Stimulated activated CD4-positive, alpha-beta T cell treated with anti-CD3 and anti-CD28 coated beads, Interleukin-12 subunit alpha, Interleukin-12 subunit beta, amount 100 ng/mL, for 48 hours (primary cell): Measurements from ENCODE around the gene PTCD2.

Source experiments
- DNase-seq, 3 donors: peaks; one replicate each; pipeline ENCODE4 v3.0.0-alpha.2; 2020; ENCODE audit warnings: low read depth in 2 of 3, low spot score in 1 of 3

Gene PTCD2, protein sequence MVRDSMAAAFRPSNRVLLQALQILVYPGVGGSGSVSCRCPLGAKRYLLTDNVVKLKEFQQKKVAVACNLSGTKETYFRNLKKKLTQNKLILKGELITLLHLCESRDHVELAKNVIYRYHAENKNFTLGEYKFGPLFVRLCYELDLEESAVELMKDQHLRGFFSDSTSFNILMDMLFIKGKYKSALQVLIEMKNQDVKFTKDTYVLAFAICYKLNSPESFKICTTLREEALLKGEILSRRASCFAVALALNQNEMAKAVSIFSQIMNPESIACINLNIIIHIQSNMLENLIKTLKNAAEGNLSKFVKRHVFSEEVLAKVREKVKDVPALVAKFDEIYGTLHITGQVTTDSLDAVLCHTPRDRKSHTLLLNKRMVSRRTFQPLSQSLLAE

DNA sequence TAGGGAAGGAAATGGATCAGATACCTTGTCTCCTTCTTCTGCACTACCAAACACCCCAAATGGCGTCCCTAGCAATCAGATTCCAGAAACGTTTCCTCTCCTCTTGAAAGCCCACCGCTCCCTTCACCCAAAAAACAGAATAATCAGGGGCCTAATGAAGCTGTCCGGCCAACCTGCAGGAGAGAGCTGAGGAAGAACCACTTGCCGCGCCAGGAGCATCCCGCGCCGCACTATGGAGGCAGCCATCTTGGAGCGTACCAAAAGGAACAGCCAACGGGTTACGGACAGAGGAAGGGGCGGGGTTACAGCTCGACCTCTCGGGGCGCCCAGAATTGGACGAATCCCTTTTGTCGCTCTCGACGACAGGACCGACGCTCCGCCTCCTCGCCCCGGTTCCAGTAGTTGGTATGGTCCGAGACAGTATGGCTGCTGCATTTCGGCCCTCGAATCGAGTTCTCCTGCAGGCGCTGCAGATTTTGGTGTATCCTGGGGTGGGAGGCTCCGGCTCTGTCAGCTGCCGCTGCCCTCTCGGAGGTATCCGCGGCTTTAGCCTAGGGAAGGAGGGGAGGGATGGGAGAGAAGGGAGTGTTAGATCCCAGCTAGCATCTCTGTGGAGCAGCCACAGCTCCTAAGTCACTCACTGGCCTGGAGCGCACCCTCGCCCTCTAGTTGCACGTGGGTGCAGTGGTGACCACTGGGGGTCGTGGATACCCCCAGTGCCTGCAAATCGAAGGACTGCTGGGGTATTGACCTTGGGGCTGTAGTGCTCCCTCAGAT lies at the start of gene PTCD2, which contains the start of gene MRPS27:
PTCD2 (plus strand) TSS at position 398 of the 777 bp plus-strand sequence; CDS start at position 408, 10 bp downstream.
MRPS27 (minus strand) TSS at position 265 of the 777 bp plus-strand sequence; CDS start at position 246, 19 bp downstream.
- DNase-seq, result peak; percentile 90 to 92 (median 92)

GRCh38 chr5:72271702-72272101 lies 48.5 kb upstream of the PTCD2 start:
- DNase-seq, result no peak

- DNase-seq, result no peak
Observed at GRCh38 chr5:72272398-72272797, 47.8 kb upstream of the PTCD2 start.

- no peak for DNase-seq
Observed at GRCh38 chr5:72273547-72273946, 46.6 kb upstream of the PTCD2 start.

- DNase-seq, result no peak
Observed at GRCh38 chr5:72276219-72276752, 43.9 kb upstream of the PTCD2 start.

GRCh38 chr5:72280581-72281069 lies 39.5 kb upstream of the PTCD2 start:
- DNase-seq, result no peak

- no peak for DNase-seq
Observed at GRCh38 chr5:72281430-72281763, 38.8 kb upstream of the PTCD2 start.

GRCh38 chr5:72281764-72282499 lies 38.2 kb upstream of the PTCD2 start:
- DNase-seq, result no peak

GRCh38 chr5:72282878-72283277 lies 37.3 kb upstream of the PTCD2 start:
- DNase-seq, result no peak

GRCh38 chr5:72283358-72283757 lies 36.8 kb upstream of the PTCD2 start:
- no peak for DNase-seq

- no peak for DNase-seq
Observed at GRCh38 chr5:72284559-72285423, 35.4 kb upstream of the PTCD2 start.

DNA sequence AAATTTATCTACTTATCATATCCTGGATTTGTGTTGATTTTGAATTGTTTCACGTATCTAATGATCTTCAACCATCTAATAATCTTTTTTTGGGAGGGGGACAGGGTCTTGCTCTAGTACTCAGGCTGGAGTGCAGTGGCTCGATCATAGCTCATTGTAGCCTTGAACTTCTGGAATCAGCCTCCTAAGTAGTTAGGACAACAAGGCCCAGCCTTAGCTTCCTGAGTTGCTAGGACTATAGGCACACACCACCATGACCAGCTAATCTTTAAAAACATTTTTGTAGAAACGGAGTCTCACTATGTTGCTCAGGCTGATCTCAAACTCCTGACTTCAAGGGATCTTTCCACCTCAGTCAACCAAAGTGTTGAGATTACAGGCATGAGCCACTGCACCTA lies 34.8 kb upstream of the PTCD2 start:
- no peak for DNase-seq

GRCh38 chr5:72286798-72287197 lies 33.4 kb upstream of the PTCD2 start:
- no peak for DNase-seq

DNA sequence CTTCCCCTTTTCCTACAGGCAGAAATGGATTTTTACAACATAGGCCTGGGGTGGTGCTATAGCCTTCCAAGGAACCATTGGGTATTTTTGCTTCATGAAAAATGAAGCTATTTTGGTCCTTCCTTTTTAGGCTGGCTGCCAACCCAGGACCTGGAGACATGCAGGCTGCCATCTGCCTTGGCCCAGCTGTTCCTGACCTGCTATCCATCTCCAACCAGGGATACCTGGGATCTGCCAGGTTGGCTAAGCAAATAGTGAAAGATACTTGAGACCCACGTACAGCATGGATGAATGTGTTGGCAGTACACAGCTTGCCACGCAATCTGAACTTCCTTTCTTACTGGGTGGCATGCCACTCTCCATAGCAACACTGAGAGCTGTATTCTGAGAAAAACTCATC lies 31.2 kb upstream of the PTCD2 start:
- no peak for DNase-seq

DNA sequence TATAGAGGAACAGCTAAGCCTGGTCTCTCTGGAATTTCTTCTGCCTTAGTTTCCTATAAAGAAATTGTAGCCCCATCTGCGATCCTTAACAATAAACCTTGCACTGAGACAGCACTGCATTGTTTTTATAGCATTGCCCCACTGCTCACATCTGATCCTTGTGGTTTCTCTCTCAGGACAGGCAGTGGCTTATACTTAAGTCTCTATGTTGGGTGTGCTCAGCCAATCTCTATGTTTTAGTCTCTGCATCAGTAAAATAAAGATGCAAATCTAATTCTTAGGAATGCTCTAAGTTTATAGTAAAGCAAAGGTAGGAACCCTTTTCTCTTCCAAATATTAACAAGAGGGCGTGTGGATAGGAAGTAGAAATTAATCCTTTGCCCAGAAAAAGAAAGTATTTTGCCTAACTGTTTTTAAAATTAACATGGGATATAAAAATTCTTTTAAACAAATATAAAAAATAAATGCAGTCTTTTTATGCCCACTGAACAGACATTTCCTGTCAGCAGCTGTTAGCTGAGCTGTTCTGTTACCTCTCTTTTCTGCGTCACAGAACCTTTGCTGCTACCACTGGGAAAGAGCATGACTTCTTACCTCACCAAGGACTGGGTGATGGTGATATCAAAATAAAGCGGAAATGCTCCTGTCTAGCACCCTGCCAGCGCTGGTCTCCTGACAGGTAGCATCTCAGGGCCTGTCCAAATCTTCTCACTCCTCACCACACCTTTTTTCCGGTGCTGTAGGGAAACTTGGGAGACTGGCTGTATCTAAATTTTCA lies 29.6 kb upstream of the PTCD2 start:
- no peak for DNase-seq

DNA sequence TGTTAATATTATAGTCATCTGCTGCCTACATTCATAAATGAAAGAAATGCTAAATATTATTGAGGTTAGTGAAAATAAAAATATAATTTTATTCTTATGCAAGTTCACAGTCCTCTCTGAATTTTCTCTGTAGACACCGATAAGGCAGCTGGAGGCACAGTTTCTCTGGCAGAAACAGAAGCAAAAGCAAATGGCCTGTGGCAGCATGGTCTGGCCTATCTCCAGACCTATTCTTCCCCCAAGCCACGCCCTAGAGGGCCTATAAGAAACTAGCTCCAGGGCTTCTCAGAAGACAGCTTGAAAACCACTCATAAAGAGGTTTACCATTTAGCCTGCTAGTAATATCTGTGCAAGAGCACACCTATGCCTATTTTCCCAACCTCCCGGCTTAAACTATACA lies 28.6 kb upstream of the PTCD2 start:
- no peak for DNase-seq

- no peak for DNase-seq
Observed at GRCh38 chr5:72292411-72292810, 27.8 kb upstream of the PTCD2 start.

DNA sequence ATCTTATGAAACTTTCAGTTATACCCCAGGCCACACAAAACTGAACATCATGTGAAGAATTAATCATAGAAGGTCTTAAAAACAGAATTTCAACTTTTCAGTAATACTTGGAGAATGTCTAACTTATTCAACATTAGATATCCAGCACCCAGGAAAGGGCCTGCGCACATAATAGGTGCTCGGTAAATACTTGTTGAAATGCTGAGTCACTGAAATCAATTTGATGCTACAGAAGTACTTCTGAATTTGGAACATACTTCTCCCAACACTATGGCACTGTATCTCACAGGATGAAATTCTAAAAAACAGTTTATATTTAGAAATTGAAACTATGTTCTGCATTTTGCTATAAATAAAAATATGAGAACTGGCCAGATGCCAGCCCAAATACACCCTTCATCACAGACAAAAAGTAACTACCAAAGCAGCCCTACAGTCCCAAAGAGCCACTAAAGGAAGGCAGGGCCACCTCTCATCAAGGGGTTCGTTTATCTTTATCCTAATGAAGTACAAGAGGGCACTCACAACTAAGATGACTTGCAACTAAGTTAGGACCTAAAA lies 26.6 kb upstream of the PTCD2 start:
- DNase-seq, result no peak

DNA sequence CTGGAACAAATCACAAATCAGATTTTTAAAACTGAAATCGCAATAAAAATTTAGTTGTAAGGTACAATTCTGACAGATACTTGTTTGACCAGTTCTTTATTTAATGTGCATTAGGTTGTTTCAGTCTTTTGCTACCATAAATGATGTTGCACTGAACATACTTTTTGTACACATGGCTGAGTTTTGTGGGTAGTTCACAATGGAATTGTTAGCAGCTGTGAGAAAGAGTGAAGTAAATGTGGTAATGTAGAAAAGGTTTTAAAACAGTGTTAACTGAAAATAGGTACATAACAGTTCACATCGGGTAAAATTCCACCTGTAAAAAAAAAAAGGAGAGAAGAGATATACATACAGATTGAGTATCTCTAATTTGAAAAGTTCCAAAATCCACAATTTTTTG lies 25.7 kb upstream of the PTCD2 start:
- DNase-seq, result no peak
